GM12865 (cell line): Measurements from ENCODE around the gene EFHD2.

ENCODE experiments used
- DNase-seq: peaks from one replicate; pipeline ENCODE4 v3.0.0; 2010; ENCODE audit warnings: low read depth
- H3K4me3 ChIP-seq: 2 replicates; pipeline ENCODE4 v1.5.1; 2011; ENCODE audit warnings: mild to moderate bottlenecking, low read depth, low read length, control low read depth
- CTCF ChIP-seq: IDR thresholded peaks from 2 replicates; pipeline ENCODE4 v1.5.1; 2011; ENCODE audit warnings: low read length, control low read depth, low read depth, inconsistent platforms; ENCODE audit not compliant: insufficient read depth; ENCODE audit errors: missing control alignments

EFHD2 gene

GRCh38 chr1:15476927-15477326 lies 67.2 kb downstream of the EFHD2 start:
- no peak overlapping the region for H3K4me3 ChIP-seq
- no peak for DNase-seq
- TF ChIP-seq CTCF = no peak

- no peak for DNase-seq
- TF ChIP-seq CTCF = no peak
- no peak overlapping the region for H3K4me3 ChIP-seq
Measured at GRCh38 chr1:15477646-15478212, 68.0 kb downstream of the EFHD2 start.
